ENCODE results near the gene OSBPL10.
"Not testable (repeated sequence)": the region's sequence is repeated elsewhere in the genome, so short reads cannot be mapped to it uniquely, and the experiment has no call there.

Gene OSBPL10

GRCh38 chr3:31981206-31982181, at the start of gene OSBPL10, which contains the start of gene ZNF860:
OSBPL10 (minus strand) TSS chr3:31981262; CDS start chr3:31981179, 83 bp downstream.
ZNF860 (plus strand) TSS chr3:31981750; CDS start chr3:31989080, 7,330 bp downstream.
- peak in 1 of 2 donors; percentile 27 for DNase-seq

GRCh38 chr3:32026593-32026992, 45.5 kb upstream of the OSBPL10 start:
- DNase-seq: peak in 1 of 2 donors; percentile 16

- no peak for DNase-seq
Measured at GRCh38 chr3:32022947-32023346, 41.9 kb upstream of the OSBPL10 start.

DNA sequence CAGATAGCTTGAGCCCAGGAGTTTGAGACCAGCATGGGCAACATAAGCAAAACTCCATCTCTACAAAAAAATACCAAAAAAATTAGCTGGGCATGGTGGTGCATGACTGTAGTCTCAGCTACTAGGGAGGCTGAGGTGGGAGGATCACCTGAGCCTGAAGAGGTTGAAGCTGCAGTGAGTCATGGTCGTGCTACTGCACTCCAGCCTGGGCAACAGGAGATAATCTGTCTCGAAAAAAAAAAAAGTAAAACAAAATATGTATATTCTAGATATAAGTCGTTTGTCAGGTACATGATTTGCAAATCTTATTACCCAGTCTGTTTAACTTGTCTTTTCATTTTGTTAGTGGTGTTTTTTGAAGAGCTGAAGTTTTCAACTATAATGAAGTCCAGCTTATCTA, 40.7 kb upstream of the OSBPL10 start:
- DNase-seq: no peak

DNA sequence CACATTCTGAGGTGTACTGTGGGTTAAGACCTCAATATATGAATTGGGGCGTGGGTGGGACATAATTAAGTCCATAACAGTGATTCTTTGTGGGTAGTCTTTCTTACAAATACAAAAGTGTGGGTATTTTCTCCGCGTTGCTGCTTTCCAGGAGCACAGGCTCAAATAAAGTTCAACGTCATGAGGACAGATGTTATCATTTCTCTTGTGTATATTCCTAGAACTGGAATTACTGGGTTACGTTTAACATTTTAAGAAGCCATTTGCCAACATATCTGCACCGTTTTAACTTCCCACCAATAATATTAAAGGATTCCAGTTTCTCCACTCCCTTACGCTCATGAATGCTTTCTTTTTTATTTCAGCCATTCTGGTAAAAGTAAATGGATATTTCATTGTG, 40.1 kb upstream of the OSBPL10 start:
- DNase-seq: no peak

DNA sequence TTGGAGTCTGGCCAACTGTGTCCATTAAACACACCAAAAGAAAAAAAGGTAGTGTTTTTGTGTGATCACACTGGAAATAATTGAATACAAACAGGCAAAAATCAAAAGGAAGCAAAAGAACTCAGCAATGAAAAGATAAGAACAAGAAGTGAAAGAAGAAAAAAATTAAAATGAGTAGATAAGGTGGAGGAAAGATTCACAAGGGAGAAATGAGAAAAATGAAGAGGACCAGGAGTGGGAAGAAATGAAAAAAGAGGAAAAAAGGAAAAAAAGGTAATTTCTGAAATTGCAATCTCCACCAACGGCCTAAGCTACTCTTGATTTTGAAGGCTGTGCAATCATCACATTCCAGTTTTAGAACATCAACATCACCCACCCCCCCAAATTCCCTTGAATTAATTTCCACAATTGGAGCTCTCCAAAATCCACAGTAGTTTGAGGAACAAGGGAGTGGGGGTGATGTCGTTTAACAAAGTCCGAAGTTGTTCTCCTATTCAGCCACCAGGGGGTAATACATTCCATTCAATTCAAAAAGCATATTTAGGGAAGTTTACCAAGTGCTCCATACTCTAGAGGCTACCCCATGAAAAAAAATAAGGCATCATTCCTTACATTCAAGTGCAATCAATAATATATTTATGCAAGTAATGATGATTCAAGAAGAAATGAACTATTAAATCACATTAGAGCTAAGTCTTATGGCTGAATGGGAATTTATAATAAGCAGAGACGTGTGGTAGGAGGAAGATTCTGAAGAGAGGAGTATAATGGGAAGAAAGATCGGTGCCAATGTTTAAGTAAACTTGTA, 37.9 kb upstream of the OSBPL10 start:
- peak in 1 of 2 donors; percentile 44 for DNase-seq

DNA sequence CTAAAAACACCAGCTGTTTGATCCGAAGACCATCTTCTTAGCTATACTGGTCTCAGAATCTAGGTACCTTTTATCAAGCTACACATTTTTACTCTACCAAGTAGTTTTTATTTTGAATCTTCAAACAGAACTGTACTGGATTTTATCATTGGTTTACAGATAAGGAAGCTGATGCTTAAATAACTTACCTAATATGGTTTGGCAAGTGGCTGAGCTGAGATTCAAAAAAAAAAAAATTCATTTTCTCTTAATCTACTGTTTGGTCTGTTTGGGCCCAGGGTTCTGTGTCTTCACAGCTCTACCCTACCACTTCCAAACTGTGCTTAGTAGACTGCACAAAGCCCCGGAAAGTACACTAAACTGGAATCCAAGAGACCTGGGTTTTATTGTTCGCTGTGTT, 36.2 kb upstream of the OSBPL10 start:
- no peak for DNase-seq

DNA sequence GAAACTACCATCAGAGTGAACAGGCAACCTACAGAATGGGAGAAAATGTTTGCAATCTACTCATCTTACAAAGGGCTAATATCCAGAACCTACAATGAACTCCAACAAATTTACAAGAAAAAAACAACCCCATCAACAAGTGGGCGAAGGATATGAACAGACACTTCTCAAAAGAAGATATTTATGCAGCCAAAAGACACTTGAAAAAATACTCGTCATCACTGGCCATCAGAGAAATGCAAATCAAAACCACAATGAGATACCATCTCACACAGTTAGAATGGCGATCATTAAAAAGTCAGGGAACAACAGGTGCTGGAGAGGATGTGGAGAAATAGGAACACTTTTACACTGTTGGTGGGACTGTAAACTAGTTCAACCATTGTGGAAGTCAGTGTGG, 34.6 kb upstream of the OSBPL10 start:
- not testable (repeated sequence) for DNase-seq

GRCh38 chr3:32010699-32011098, 29.6 kb upstream of the OSBPL10 start:
- DNase-seq: not testable (repeated sequence)

GRCh38 chr3:32009957-32010356, 28.9 kb upstream of the OSBPL10 start:
- DNase-seq: no peak

- DNase-seq: no peak
Measured at GRCh38 chr3:32009101-32009500, 28.0 kb upstream of the OSBPL10 start.

GRCh38 chr3:32004113-32004765, 23.2 kb upstream of the OSBPL10 start:
- no peak for DNase-seq

GRCh38 chr3:32003380-32003779, 22.3 kb upstream of the OSBPL10 start:
- DNase-seq: no peak

GRCh38 chr3:32002561-32003368, 21.7 kb upstream of the OSBPL10 start:
- no peak for DNase-seq

GRCh38 chr3:32000877-32001276, 19.8 kb upstream of the OSBPL10 start:
- no peak for DNase-seq

GRCh38 chr3:31999907-32000439, 18.9 kb upstream of the OSBPL10 start:
- DNase-seq: no peak

- no peak for DNase-seq
Measured at GRCh38 chr3:31997500-31997899, 16.4 kb upstream of the OSBPL10 start.

DNA sequence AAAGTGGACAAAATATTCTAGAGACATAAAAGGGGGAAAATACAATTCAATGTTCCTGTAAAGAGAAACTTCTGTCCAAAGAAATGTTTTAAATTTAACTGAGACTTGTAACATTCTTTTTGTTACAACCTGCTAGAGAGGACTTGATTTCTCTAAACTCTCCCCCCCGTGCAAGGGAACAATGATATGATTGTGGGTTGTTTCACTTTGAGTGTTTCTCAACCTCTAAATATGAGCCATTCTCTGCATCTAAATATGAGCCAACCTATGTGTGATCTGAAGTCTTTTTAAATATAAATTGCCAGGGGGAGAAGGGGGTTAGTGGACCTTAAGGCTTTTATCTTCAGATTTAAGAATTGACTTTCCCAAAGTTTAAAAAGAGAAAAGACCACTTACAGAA, 15.1 kb upstream of the OSBPL10 start:
- no peak for DNase-seq

GRCh38 chr3:31995026-31995425, 14.0 kb upstream of the OSBPL10 start:
- not testable (repeated sequence) for DNase-seq

DNA sequence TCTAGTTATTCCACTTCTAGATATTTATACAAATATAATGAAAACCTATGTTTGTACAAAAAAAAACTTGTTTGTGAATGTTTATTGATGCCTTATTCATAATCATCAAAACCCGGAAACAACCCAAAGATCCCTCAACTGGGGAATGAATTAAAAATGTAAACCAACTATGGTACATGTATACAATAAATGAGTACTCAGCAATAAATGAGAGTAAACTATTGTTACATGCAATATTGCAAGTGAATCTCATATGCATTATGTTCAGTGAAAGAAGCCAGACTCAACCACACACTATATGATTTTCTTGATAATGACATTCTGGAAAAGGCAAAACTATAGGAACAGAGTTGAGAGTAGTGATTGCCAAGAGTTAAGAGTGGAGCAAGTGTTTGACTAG, 12.8 kb upstream of the OSBPL10 start:
- DNase-seq: no peak

DNA sequence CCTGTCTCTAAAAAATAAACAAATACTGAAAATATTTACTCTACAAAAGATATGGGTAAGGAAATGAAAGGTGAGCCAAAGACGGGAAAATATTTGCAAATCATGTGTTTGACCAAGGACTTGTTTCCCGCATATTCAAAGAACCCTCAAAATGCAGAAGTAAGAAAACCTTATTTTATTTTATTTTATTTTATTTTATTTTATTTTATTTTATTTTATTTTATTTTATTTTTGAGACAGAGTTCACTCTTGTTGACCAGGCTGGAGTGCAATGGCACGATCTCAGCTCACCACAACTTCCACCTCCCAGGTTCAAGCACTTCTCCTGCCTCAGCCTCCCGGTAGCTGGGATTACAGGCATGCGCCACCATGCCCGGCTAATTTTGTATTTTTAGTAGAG, 11.9 kb upstream of the OSBPL10 start:
- DNase-seq: not testable (repeated sequence)

DNA sequence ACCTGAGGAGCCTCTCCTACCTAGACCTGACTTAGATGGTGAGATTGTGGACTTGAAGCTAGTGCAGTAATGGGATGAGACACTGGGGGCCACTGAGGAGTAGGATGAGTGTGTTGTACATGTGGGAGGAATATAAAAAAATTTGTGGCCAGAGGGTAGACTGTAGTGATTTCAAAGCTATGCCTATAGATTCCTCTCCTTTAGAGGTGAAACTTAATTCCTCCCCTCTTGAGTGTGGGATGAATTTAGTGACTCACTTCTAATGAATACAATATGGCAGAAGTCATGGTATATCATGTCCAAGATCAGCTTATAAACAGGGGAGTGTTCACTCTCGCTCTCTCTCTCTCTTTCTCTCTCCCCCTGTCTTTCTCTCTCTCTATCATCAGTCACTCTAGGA, 7.2 kb upstream of the OSBPL10 start:
- no peak for DNase-seq

All from CD4-positive, alpha-beta T cell treated with Interleukin-4 for 1 hour (primary cell).